Measurements from ENCODE around the gene ZNF91.
"Not testable (repeated sequence)": the region's sequence is repeated elsewhere in the genome, so short reads cannot be mapped to it uniquely, and the experiment has no call there.

ZNF91 gene

DNA sequence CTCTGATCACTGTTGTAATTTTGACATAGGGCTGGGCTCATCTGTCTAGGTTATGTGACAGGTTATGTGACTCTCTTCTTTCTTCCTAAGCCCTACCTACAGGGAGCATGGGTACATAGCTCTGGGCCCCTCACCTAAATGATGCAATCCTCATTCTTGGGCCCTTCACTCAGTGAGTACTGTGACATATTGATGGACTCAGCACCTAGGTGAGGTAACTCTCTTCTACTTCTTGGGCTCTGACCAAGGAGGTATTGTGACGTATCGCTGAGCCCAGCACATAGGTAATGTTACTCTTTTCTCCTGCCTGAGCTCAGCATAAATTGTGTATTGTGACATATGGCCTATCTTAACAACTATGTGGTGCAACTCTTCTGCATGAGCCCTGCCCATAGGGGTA lies 76.3 kb downstream of the ZNF91 start:
- not testable (repeated sequence) for DNase-seq (ENCODE audit: low spot score)

DNA sequence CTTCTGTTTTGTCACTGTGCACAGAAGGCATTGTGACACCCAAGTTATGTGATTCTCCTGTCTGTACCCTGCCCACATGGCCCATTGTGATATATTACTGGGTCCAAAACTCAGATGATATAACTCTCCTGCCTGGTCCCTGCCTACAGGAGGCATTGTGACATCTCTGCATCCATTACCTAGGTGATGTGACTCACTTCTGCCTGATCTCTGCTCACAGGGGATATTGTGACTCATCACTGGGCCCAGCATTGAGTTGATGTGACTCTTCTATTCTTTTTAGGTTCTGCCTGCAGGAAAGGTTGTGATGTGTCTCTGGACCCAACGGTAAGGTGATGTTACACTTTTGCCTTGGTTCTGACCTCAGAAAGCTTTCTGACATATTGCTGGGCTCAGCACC lies 77.1 kb downstream of the ZNF91 start:
- DNase-seq (ENCODE audit: low spot score), result no peak

DNA sequence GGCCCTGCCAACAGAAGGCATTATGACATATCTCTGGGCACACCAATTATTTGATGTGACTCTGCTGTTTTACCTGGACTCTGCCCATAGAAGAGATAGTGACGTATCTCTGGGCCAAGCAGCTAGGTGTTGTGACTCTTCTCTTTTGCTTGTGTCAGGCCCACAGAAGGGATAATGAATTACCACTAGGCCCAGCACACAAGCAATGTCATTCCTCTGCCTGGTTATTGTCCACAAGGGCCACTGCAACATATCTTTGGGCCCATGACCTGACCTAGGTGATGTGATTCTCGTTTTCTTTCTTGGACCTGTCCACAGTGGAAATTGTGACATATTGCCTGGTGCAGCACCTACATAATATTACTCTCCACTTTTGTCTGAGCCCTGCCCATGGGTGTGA lies 80.0 kb downstream of the ZNF91 start:
- no peak for DNase-seq (ENCODE audit: low spot score)

- no peak for DNase-seq (ENCODE audit: low spot score)
These were observed 80.6 kb downstream of the ZNF91 start for GRCh38 chr19:23314505-23315251.

DNA sequence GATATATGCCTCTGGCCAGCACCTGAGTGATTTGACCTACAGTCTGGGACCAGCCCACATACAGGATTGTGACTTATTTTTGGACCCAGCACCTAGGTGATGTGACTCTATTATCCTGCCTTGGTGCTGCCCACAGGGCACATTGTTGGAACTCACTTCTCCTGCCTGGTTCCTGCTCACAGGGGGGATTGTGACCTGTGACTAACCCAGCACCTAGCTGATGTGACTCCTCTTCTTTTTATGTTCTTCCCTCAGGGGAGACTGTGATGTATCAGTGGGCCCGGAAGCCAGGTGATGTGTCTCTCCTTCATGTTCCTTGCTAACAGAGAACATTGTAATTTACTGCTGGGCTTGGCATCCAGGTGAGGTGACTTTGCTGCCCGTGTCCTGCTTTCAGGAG lies 82.1 kb downstream of the ZNF91 start:
- DNase-seq (ENCODE audit: low spot score), result no peak

GRCh38 chr19:23312515-23312914 lies 82.8 kb downstream of the ZNF91 start:
- no peak for DNase-seq (ENCODE audit: low spot score)

DNA sequence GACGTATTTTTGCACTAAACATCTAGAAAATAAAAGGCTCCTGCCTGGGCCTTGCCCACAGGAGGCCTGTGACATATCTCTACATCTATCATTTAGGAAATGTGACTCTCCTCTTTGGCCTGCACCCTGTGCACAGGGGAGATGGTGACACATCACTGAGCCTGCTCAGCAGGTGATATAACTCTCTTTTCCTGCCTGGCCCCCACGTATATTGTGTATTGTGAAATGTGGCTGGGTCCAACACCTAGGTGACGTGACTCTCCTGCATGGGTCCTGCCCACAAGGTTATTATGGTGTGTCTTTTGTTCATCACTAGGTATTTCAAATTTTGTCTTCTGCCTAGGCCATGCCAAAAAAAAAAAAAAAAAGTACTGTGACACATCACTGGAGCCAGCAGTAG lies 83.7 kb downstream of the ZNF91 start:
- DNase-seq (ENCODE audit: low spot score), result no peak

- no peak for DNase-seq (ENCODE audit: low spot score)
These were observed 84.5 kb downstream of the ZNF91 start for GRCh38 chr19:23310729-23311211.

GRCh38 chr19:23309926-23310325 lies 85.3 kb downstream of the ZNF91 start:
- DNase-seq (ENCODE audit: low spot score), result no peak

GRCh38 chr19:23305555-23305954 lies 89.7 kb downstream of the ZNF91 start:
- DNase-seq (ENCODE audit: low spot score), result no peak

DNA sequence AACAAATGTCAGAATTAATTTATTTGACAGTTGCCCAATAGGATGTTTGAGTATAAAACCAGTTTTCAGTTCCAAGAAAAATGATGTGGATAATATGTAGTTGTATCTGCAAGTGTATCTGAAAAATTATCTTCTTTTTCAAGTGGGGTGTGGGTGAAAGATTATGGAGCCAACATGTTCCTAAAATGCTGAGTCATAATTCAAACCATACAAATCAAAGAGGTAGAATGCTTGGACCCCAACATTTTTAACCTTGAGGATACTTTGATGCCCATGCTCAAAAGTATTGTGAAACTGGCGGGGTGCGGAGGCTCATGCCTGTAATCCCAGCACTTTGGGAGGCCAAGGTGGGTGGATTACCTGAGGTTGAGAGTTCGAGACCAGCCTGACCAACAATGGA lies 91.0 kb downstream of the ZNF91 start:
- no peak for DNase-seq (ENCODE audit: low spot score)

GRCh38 chr19:23294141-23294540 lies 101.1 kb downstream of the ZNF91 start:
- DNase-seq (ENCODE audit: low spot score), result no peak

DNA sequence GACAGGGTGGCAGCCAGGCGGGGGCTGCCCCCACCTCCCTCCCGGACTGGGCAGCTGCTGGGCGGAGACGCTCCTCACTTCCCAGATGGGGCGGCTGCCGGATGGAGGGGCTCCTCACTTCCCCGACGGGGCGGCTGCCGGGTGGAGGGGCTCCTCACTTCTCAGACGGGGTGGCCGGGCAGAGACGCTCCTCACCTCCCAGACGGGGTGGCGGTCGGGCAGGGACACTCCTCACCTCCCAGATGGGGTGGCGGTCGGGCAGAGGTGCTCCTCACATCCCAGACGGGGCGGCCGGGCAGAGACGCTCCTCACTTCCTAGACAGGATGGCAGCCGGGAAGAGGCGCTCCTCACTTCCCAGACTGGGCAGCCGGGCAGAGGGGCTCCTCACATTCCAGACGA lies 105.3 kb downstream of the ZNF91 start:
- not testable (repeated sequence) for DNase-seq (ENCODE audit: low spot score)
